Measurements from ENCODE around the gene SPTB.

The SPTB gene

DNA sequence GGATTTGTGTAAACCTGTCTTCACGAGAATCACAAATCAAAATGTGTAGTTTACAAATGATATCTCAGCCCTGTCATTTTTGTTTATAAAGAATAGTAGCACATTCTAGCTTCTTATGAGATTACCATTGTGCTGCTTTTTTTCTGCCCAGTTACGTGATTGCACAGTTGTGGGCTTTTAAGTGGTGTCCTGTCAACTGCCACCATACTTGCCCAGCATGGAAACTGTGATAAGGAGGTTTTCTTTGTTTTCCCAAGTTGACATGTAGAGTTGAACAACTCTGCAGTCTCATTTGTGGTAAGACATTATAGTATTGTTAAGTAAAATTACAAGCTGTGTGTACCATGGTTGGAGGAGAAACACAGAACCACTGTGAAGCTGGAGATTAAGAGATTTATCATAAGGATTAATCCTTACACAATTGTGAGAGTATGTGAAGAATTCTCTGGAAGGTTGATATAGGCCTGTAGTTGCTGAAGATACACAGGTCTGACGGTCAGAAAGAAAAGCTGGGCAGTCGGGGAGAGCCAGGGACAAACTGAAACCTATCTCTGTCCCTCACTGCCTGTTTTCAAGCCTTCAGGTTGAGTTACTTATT, 46.8 kb upstream of the SPTB start:
- Histone ChIP-seq H3K36me3 (replicated peaks; ENCODE audit: low read depth, low read length) (peaks cover 37% of the 10 kb centered on the region), H2AFZ (ENCODE audit: low read depth, low read length) (no peak overlapping the region), H3K27me3 (ENCODE audit: low read depth, low read length) (no peaks in the 10 kb centered on the region), H3K79me2 (ENCODE audit: low read length) (peaks cover 7% of the 10 kb centered on the region; the same call in 1 of the 2 replicates), H3K9me3 (ENCODE audit: insufficient read depth, low read length) (no peaks in the 10 kb centered on the region), H3K4me1 (ENCODE audit: low read length) (no peaks in the 10 kb centered on the region), H3K9ac (ENCODE audit: low read length) (no peak overlapping the region), H3K4me2 (ENCODE audit: low read length) (no peak overlapping the region), H4K20me1 (ENCODE audit: insufficient read depth, low read length) (peaks cover 4% of the 10 kb centered on the region; the same call in 1 of the 2 replicates), H3K27ac (ENCODE audit: low read length) (no peak overlapping the region), H3K4me3 (ENCODE audit: low read length) (no peak overlapping the region)
- TF ChIP-seq, protein P1, sequence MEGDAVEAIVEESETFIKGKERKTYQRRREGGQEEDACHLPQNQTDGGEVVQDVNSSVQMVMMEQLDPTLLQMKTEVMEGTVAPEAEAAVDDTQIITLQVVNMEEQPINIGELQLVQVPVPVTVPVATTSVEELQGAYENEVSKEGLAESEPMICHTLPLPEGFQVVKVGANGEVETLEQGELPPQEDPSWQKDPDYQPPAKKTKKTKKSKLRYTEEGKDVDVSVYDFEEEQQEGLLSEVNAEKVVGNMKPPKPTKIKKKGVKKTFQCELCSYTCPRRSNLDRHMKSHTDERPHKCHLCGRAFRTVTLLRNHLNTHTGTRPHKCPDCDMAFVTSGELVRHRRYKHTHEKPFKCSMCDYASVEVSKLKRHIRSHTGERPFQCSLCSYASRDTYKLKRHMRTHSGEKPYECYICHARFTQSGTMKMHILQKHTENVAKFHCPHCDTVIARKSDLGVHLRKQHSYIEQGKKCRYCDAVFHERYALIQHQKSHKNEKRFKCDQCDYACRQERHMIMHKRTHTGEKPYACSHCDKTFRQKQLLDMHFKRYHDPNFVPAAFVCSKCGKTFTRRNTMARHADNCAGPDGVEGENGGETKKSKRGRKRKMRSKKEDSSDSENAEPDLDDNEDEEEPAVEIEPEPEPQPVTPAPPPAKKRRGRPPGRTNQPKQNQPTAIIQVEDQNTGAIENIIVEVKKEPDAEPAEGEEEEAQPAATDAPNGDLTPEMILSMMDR (IDR thresholded peaks at IDR 0.05; ENCODE audit: low read depth, low read length) = no peak
- TF ChIP-seq EZH2phosphoT487 (IDR thresholded peaks at IDR 0.05; ENCODE audit: low read depth) = no peak

GRCh38 chr14:64923015-64923414, 43.3 kb upstream of the SPTB start:
- Histone ChIP-seq H4K20me1 (ENCODE audit: insufficient read depth, low read length) (peaks cover 25% of the 10 kb centered on the region), H3K4me2 (ENCODE audit: low read length) (no peak overlapping the region), H2AFZ (ENCODE audit: low read depth, low read length) (no peak overlapping the region), H3K27me3 (ENCODE audit: low read depth, low read length) (no peaks in the 10 kb centered on the region), H3K36me3 (replicated peaks; ENCODE audit: low read depth, low read length) (peaks cover 22% of the 10 kb centered on the region), H3K27ac (ENCODE audit: low read length) (no peak overlapping the region), H3K4me1 (ENCODE audit: low read length) (no peaks in the 10 kb centered on the region), H3K79me2 (ENCODE audit: low read length) (peaks cover 23% of the 10 kb centered on the region), H3K4me3 (ENCODE audit: low read length) (no peak overlapping the region), H3K9me3 (ENCODE audit: insufficient read depth, low read length) (no peaks in the 10 kb centered on the region), H3K9ac (ENCODE audit: low read length) (no peak overlapping the region)
- TF ChIP-seq, protein P1 (IDR thresholded peaks at IDR 0.05; ENCODE audit: low read depth, low read length) = no peak
- no peak for TF ChIP-seq EZH2phosphoT487 (IDR thresholded peaks at IDR 0.05; ENCODE audit: low read depth)

DNA sequence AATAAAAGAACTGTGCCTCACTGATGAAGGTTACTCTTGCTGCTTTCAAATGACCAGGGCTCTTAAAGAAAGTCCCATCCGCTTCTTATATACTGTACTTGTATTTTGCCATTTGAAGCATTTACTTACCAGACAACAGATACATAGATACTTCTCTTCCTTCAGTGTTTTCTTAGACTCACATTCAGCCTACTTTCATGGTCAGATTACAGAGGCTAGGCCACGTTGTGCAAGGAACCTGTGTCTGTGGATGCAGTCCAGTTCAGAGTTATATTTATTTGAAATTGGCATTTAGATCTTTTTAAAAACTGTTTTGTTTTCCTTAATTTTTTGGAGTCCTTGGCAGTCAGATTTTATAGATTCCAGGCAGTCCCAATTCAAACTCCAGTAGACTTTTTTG, 40.8 kb upstream of the SPTB start:
- Histone ChIP-seq H3K4me1 (ENCODE audit: low read length) (peaks cover 6% of the 10 kb centered on the region), H3K9me3 (ENCODE audit: insufficient read depth, low read length) (no peaks in the 10 kb centered on the region), H3K4me2 (ENCODE audit: low read length) (no peak overlapping the region), H3K27ac (ENCODE audit: low read length) (no peak overlapping the region), H3K27me3 (ENCODE audit: low read depth, low read length) (no peaks in the 10 kb centered on the region), H3K9ac (ENCODE audit: low read length) (no peak overlapping the region), H3K36me3 (replicated peaks; ENCODE audit: low read depth, low read length) (peaks cover 23% of the 10 kb centered on the region), H2AFZ (ENCODE audit: low read depth, low read length) (no peak overlapping the region), H3K79me2 (ENCODE audit: low read length) (peaks cover 45% of the 10 kb centered on the region), H4K20me1 (ENCODE audit: insufficient read depth, low read length) (peaks cover 31% of the 10 kb centered on the region), H3K4me3 (ENCODE audit: low read length) (no peak overlapping the region)
- TF ChIP-seq, protein P1 (IDR thresholded peaks at IDR 0.05; ENCODE audit: low read depth, low read length) = no peak
- no peak for TF ChIP-seq EZH2phosphoT487 (IDR thresholded peaks at IDR 0.05; ENCODE audit: low read depth)

GRCh38 chr14:64919618-64920017, 39.9 kb upstream of the SPTB start:
- Histone ChIP-seq H3K27me3 (ENCODE audit: low read depth, low read length) (no peaks in the 10 kb centered on the region), H3K4me1 (ENCODE audit: low read length) (peaks cover 11% of the 10 kb centered on the region), H3K79me2 (ENCODE audit: low read length) (peaks cover 53% of the 10 kb centered on the region), H3K4me3 (ENCODE audit: low read length) (no peak overlapping the region), H3K9ac (ENCODE audit: low read length) (no peak overlapping the region), H3K9me3 (ENCODE audit: insufficient read depth, low read length) (no peaks in the 10 kb centered on the region), H2AFZ (ENCODE audit: low read depth, low read length) (no peak overlapping the region), H3K36me3 (replicated peaks; ENCODE audit: low read depth, low read length) (peaks cover 16% of the 10 kb centered on the region), H4K20me1 (ENCODE audit: insufficient read depth, low read length) (peaks cover 39% of the 10 kb centered on the region), H3K4me2 (ENCODE audit: low read length) (no peak overlapping the region), H3K27ac (ENCODE audit: low read length) (no peak overlapping the region)
- no peak for TF ChIP-seq EZH2phosphoT487 (IDR thresholded peaks at IDR 0.05; ENCODE audit: low read depth)
- TF ChIP-seq, protein P1 (IDR thresholded peaks at IDR 0.05; ENCODE audit: low read depth, low read length) = no peak
